ENCODE measurements around the gene IQCH.

The IQCH gene

GRCh38 chr15:67303490-67304363, 49.1 kb downstream of the IQCH start:
- DNase-seq: no peak

- no peak for DNase-seq
Observed at GRCh38 chr15:67304778-67305177, 50.2 kb downstream of the IQCH start.

GRCh38 chr15:67305506-67305905, 50.9 kb downstream of the IQCH start:
- no peak for DNase-seq

- DNase-seq: no peak
Observed at GRCh38 chr15:67307156-67307555, 52.6 kb downstream of the IQCH start.

- DNase-seq: no peak
Observed at GRCh38 chr15:67307889-67308597, 53.5 kb downstream of the IQCH start.

- DNase-seq: no peak
Observed at GRCh38 chr15:67311731-67312130, 57.1 kb downstream of the IQCH start.

- DNase-seq: no peak
Observed at GRCh38 chr15:67319961-67320360, 65.4 kb downstream of the IQCH start.

GRCh38 chr15:67321352-67321751, 66.8 kb downstream of the IQCH start:
- DNase-seq: no peak

- DNase-seq: no peak
Observed at GRCh38 chr15:67322481-67322880, 67.9 kb downstream of the IQCH start.

GRCh38 chr15:67327312-67327711, 72.7 kb downstream of the IQCH start:
- DNase-seq: no peak

- no peak for DNase-seq
Observed at GRCh38 chr15:67327737-67328136, 73.2 kb downstream of the IQCH start.

- DNase-seq: no peak
Observed at GRCh38 chr15:67329984-67330733, 75.6 kb downstream of the IQCH start.

- no peak for DNase-seq
Observed at GRCh38 chr15:67331676-67332075, 77.1 kb downstream of the IQCH start.

- DNase-seq: no peak
Observed at GRCh38 chr15:67335026-67335425, 80.4 kb downstream of the IQCH start.

GRCh38 chr15:67335534-67336222, 81.1 kb downstream of the IQCH start:
- DNase-seq: no peak

- DNase-seq: no peak
Observed at GRCh38 chr15:67340630-67341029, 86.0 kb downstream of the IQCH start.

GRCh38 chr15:67341539-67341938, 87.0 kb downstream of the IQCH start:
- DNase-seq: no peak

GRCh38 chr15:67343206-67343605, 88.6 kb downstream of the IQCH start:
- no peak for DNase-seq

- no peak for DNase-seq
Observed at GRCh38 chr15:67349634-67350033, 95.0 kb downstream of the IQCH start.

- no peak for DNase-seq
Observed at GRCh38 chr15:67350042-67350441, 95.5 kb downstream of the IQCH start.

GRCh38 chr15:67358391-67358790, 103.8 kb downstream of the IQCH start:
- DNase-seq: no peak

GRCh38 chr15:67358812-67359211, 104.2 kb downstream of the IQCH start:
- no peak for DNase-seq

Data from T1000 (cell line).